Brain microvascular endothelial cell (primary cell): ENCODE results near the gene CECR2.

Source experiments
- DNase-seq: peaks from one replicate; pipeline ENCODE4 v3.0.0-alpha.2; 2020
- H3K27ac ChIP-seq: fragments of 250-450 bp; sonication (Bioruptor Pico); 2 replicates; pipeline ENCODE4 v1.5.1; 2020; ENCODE audit warnings: mild to moderate bottlenecking, moderate library complexity
- H3K27me3 ChIP-seq: fragments of 250-450 bp; sonication (Bioruptor Pico); replicated peaks from 2 replicates; pipeline ENCODE4 v1.5.1; 2020; ENCODE audit warnings: mild to moderate bottlenecking
- H3K36me3 ChIP-seq: fragments of 250-450 bp; sonication (Bioruptor Pico); replicated peaks from 2 replicates; pipeline ENCODE4 v1.5.1; 2020; ENCODE audit warnings: mild to moderate bottlenecking
- H3K4me3 ChIP-seq: 2 replicates; pipeline ENCODE4 v1.5.1; 2011; ENCODE audit warnings: low read depth, mild to moderate bottlenecking, control low read depth, low read length, moderate library complexity
- CTCF ChIP-seq: IDR thresholded peaks from 2 replicates; pipeline ENCODE4 v1.5.1; 2011; ENCODE audit warnings: low read depth, mild to moderate bottlenecking, moderate library complexity, low read length, control low read depth, inconsistent platforms; ENCODE audit errors: missing control alignments
- in situ Hi-C: cut with HindIII; loops from 2 replicates; pipeline ENCODE4 v1.10.0; 2017; ENCODE audit warnings: low sequenced_read_pairs, low pct_ligation_motif_present

CECR2 gene

GRCh38 chr22:17410576-17410975 lies 41.3 kb downstream of the CECR2 start:
- Histone ChIP-seq H3K27ac (no peak overlapping the region), H3K36me3 (no peaks in the 10 kb centered on the region), H3K27me3 (no peaks in the 10 kb centered on the region), H3K4me3 (no peak overlapping the region)
- no peak for TF ChIP-seq CTCF
- no peak for DNase-seq
- in situ Hi-C loops = no loop called here

DNA sequence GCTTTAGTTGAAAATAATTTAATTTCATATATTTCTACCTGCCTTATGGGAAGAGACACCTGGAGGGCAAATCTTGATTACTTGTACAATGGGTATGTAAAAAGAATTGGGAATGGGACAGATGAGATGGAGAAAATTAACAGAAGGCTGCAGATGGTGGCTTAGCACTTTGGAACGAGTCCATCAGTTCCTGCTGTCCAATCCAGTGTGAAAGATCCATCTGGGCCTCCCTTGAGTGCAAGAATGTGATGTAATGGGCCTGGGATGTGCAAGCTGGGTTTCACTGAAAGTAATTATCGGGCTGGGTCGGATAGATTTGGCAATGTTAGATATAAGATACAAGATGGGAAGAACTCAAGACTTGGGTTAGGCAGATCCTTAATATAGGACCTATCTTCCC lies 42.0 kb downstream of the CECR2 start:
- in situ Hi-C loops = no loop called here
- TF ChIP-seq CTCF = no peak
- no peak for DNase-seq
- no peaks in the 10 kb centered on the region for H3K27me3 ChIP-seq
- no peak overlapping the region for H3K4me3 ChIP-seq
- no peak overlapping the region for H3K27ac ChIP-seq
- H3K36me3 ChIP-seq = no peaks in the 10 kb centered on the region

DNA sequence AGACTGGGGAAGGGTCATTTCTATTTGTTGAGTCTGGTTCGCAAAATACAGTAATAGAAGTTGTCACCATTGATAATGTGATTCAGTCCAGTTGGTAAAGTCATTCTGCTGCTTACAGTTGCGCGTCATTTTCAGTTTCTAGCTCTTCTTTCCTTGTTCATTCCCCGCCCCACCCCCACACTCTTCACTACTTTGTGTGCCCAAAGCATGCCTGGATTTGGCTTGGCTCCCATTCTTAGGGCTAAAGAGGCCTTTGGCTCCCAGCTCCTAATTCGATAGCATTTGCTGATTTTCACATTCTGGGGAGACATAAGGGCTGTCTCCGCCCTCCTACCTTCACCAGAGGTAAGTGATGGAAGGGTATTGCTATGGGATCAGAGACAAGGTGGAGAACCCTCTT lies 43.0 kb downstream of the CECR2 start:
- H3K36me3 ChIP-seq = no peaks in the 10 kb centered on the region
- TF ChIP-seq CTCF = no peak
- in situ Hi-C loops = no loop called here
- H3K27me3 ChIP-seq = no peaks in the 10 kb centered on the region
- no peak for DNase-seq
- H3K27ac ChIP-seq = no peak overlapping the region
- H3K4me3 ChIP-seq = no peak overlapping the region

- H3K27me3 ChIP-seq = no peaks in the 10 kb centered on the region
- no peak for DNase-seq
- H3K4me3 ChIP-seq = no peak overlapping the region
- TF ChIP-seq CTCF = no peak
- H3K36me3 ChIP-seq = no peaks in the 10 kb centered on the region
- in situ Hi-C loops = no loop called here
- H3K27ac ChIP-seq = no peak overlapping the region
These were observed 49.6 kb downstream of the CECR2 start for GRCh38 chr22:17418890-17419324.

DNA sequence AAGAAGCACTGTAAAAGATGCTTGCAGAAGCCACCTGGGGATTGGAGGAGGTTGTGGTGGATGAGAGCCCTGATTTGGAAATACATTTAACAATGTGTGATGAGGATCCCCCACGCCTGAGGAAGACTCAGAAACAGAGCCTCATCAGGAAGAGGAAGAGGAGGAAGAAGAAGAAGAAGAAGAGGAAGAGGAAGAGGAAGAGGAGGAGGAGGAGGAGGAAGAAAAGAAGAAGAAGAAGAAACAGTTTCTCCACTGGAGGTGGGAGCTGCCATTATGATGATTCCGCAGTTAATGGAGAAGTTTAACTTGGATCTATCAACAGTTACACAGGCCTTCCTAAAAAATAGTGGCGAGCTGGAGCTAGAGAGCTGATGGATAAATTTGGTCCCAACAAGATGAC lies 50.1 kb downstream of the CECR2 start:
- Histone ChIP-seq H3K27me3 (no peaks in the 10 kb centered on the region), H3K4me3 (no peak overlapping the region), H3K36me3 (no peaks in the 10 kb centered on the region), H3K27ac (no peak overlapping the region)
- TF ChIP-seq CTCF = no peak
- no peak for DNase-seq
- in situ Hi-C loops = no loop called here

DNA sequence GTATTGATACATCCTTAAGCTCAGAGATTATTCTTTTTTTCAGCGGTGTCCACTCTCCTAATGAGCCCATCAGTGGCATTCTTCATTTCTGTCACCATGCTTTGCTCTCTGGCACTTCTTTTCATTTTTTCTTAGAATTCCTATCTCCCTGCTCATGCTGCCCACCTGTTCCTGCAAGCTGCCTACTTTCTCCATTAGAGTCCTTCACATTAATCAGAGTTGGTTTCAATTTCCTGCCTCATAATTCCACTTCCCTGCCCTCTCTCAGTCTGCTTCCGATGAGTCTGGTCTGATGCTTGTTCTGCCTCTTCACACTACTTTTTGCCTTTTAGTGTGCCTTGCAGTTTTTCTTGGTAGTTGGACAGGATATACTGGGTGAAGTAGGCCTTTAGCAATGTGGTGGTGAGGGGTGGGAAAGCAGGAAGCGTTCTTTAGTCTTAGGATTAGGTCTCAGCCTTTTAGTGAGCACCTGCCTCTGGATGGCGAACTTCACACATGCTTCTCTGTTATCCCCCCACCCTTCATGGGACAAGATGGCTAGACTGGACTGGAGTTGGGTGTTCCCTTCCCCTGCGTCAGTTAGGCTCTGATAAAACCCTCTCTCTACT lies 53.6 kb downstream of the CECR2 start:
- H3K27me3 ChIP-seq = no peaks in the 10 kb centered on the region
- DNase-seq = no peak

More for the DNA sequence above, 53.6 kb downstream of the CECR2 start:
- TF ChIP-seq CTCF = no peak
- in situ Hi-C loops = no loop called here
- H3K36me3 ChIP-seq = no peaks in the 10 kb centered on the region
- no peak overlapping the region for H3K27ac ChIP-seq
- no peak overlapping the region for H3K4me3 ChIP-seq
